GM19397 (cell line): ENCODE data around the gene PTPRA.
A peak's percentile ranks its signal among the peaks of the same experiment; 100 is the strongest.

ENCODE experiments used
- ATAC-seq: cut with Tn5 transposase; IDR thresholded peaks from one replicate; pipeline ENCODE4 v1.9.1; 2021; ENCODE audit warnings: mild to moderate bottlenecking, moderate library complexity; ENCODE audit not compliant: unreplicated experiment

Gene PTPRA

GRCh38 chr20:2847802-2848201 lies 25.5 kb upstream of the PTPRA start:
- ATAC-seq: no peak

GRCh38 chr20:2849529-2849928 lies 23.8 kb upstream of the PTPRA start:
- no peak for ATAC-seq

GRCh38 chr20:2851086-2851485 lies 22.2 kb upstream of the PTPRA start:
- ATAC-seq: no peak

GRCh38 chr20:2858591-2858990 lies 14.7 kb upstream of the PTPRA start:
- no peak for ATAC-seq

GRCh38 chr20:2859330-2860121 lies 13.8 kb upstream of the PTPRA start:
- ATAC-seq: no peak

- no peak for ATAC-seq
Observed at GRCh38 chr20:2864626-2865025, 8.7 kb upstream of the PTPRA start.

GRCh38 chr20:2865101-2865500 lies 8.2 kb upstream of the PTPRA start:
- ATAC-seq: no peak

GRCh38 chr20:2865630-2866029 lies 7.7 kb upstream of the PTPRA start:
- no peak for ATAC-seq

GRCh38 chr20:2866236-2866635 lies 7.0 kb upstream of the PTPRA start:
- no peak for ATAC-seq

GRCh38 chr20:2867081-2867864 lies 6.0 kb upstream of the PTPRA start:
- ATAC-seq: no peak

- no peak for ATAC-seq
Observed at GRCh38 chr20:2869381-2869780, 3.9 kb upstream of the PTPRA start.

GRCh38 chr20:2871111-2871465 lies 2.2 kb upstream of the PTPRA start:
- ATAC-seq: no peak

GRCh38 chr20:2871661-2872458 lies 1.4 kb upstream of the PTPRA start:
- no peak for ATAC-seq

- ATAC-seq: peak; percentile 16
Observed at GRCh38 chr20:2872459-2873009, 747 bp upstream of the PTPRA start.

- peak; percentile 45 for ATAC-seq
Observed at GRCh38 chr20:2873747-2874041, 413 bp downstream of the PTPRA start.

GRCh38 chr20:2874456-2874855 lies 1.2 kb downstream of the PTPRA start:
- ATAC-seq: no peak

GRCh38 chr20:2875690-2876203 lies 2.5 kb downstream of the PTPRA start:
- no peak for ATAC-seq

GRCh38 chr20:2878515-2878914 lies 5.2 kb downstream of the PTPRA start:
- no peak for ATAC-seq

GRCh38 chr20:2879146-2879545 lies 5.9 kb downstream of the PTPRA start:
- ATAC-seq: no peak

- ATAC-seq: no peak
Observed at GRCh38 chr20:2880650-2881049, 7.4 kb downstream of the PTPRA start.
